Fibroblast of skin of back (primary cell): ENCODE results near the gene LAMA3.
A peak's percentile ranks its signal among the peaks of the same experiment; 100 is the strongest.

Experiments
- DNase-seq: peaks from one replicate; pipeline ENCODE4 v3.0.0-alpha.2; 2013

Gene LAMA3

GRCh38 chr18:23879966-23880565, 190.8 kb downstream of the LAMA3 start:
- DNase-seq: no peak

DNA sequence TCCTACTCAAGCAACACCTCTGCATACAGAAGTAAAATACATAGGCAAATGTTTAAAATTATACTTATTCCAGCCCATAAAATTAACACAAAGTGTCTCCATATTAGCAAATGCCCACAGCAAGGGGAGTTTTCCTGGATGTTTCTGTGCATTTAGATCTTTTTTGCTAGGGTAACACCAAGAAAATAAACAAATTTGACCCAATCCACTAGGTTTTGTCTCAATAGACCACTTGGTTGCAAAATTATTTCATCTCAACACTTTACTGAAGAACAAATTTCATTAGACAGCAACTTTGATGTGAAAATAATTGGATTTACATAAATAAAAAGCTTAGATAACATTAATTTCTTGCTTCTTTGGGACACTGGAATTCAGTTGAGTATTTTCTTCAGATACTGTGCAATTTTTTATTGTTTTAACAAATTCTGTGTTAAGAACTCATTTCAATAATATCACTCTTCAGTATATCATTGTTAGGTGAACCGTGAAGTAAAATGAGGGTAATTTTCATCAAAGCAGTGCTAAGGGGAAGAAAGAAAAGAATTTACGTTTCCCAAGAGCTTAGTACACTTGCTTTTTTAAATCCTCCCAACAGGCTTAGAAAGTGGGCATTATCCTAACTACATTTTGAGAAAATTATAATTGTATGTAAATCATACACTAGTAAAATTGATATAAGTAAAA, 191.8 kb downstream of the LAMA3 start:
- DNase-seq: no peak

DNA sequence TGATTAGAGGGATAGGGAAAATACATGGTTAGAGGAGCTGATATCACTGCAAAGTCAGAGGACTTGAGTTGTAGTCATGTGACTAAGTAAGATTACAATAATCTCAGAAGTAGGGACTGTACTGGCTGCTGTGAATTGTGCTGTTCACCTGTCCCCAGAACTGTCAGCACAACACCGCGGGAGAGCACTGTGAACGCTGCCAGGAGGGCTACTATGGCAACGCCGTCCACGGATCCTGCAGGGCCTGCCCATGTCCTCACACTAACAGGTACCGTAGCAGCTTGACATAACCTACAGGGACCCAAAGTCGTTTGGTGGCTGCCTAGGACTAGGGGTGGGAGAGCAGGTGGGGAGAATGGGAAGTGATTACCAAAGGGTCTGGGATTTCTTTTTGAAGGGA, 192.5 kb downstream of the LAMA3 start:
- no peak for DNase-seq

GRCh38 chr18:23882616-23883276, 193.5 kb downstream of the LAMA3 start:
- no peak for DNase-seq

- DNase-seq: no peak
These were observed 194.1 kb downstream of the LAMA3 start for GRCh38 chr18:23883277-23883790.

DNA sequence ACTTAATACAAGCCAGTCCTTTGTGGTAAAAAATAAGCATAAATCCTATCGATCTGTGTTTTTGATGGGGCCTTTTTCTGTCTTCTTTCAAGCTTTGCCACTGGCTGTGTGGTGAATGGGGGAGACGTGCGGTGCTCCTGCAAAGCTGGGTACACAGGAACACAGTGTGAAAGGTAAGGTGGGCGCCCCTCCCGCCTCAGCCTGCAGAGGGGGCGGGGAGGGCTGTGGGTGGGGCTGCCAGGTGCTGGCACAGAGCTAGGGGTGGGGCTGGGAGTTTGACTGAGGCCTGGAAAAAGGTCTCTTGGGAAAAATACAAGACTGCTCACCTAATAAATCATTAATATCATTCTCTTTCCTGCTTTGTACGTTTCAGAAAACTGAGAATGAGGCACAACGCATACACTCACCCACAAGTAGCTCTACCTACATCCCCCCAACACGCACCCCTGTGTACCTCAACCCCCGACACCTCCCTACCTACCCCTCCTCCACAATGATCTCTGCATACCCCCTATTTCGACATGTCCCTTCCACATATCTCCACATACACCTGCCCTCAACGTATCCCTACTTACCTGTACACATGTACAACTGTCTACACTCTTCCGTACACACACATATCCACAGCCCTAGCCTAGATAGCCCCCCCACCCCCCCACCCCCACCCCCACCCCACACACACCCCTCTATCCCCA, 195.6 kb downstream of the LAMA3 start:
- no peak for DNase-seq

DNA sequence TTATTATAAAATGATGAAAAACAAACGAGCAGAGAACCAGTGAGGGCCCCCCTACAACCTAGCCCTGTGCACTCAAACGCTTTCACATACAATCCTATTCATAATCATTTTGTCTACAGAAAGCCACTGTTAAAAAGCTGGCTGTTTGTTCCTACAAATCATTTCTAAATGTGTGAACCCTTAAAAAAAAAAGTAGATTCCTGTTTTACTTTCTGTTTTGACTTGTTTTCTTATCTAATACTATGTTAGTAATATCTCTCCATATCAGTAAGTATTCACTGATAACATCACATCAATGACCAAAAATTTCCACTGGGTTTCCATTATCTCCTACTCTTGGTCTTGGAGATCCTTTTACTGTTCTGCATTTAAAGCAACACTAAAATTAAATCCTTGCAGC, 196.5 kb downstream of the LAMA3 start:
- DNase-seq: no peak

DNA sequence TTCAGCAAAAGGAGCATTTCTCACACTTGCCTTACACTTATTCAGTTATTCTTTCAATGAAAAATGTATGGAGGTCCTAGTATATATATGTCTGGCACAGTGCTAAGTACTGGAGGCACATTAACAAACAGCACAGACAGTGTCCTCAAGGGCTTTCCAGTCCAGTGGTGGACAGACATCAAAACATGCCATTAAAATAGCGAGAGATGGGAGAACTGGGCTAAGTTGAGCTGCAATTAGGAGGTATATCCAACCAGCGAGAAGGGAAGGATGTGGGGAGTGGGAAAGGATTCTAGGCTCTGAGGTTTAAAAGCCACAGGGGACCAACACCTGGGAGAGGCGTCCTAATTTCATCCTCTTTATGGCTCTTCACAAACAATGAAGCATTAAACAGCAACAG, 197.8 kb downstream of the LAMA3 start:
- DNase-seq: no peak

DNA sequence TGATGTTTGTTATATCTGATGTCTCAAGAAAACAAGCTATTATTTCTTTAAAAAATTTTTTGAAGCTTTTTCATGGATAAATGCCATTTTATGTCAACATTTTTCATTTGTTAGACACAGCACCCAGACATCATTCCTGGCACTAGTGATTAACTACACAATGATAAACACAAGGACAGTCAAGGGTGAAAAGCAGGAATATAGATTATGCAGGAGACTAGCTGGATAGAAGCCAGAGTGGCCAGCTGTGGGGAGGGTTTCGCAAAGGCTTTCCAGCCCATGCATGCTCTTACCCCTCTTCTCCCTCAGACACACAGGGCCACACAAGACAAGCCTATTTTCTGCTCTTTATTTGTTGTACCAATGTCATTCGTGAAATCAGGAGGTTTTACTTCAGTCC, 198.2 kb downstream of the LAMA3 start:
- no peak for DNase-seq

GRCh38 chr18:23888881-23889280, 199.6 kb downstream of the LAMA3 start:
- DNase-seq: no peak

DNA sequence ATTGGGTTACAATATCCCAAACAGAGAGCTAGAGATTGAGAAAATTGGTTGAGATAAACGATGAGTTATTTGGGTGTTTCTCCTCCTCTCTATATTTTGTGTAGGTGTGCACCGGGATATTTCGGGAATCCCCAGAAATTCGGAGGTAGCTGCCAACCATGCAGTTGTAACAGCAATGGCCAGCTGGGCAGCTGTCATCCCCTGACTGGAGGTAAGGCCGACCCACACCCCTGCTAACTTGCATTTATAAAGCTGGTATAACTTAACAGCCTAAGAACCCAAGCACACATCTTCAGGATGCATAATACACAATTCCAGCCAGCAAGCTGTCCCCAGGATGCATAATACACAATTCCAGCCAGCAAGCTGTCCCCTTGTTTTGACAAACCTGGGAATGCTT, 200.7 kb downstream of the LAMA3 start:
- DNase-seq: no peak

DNA sequence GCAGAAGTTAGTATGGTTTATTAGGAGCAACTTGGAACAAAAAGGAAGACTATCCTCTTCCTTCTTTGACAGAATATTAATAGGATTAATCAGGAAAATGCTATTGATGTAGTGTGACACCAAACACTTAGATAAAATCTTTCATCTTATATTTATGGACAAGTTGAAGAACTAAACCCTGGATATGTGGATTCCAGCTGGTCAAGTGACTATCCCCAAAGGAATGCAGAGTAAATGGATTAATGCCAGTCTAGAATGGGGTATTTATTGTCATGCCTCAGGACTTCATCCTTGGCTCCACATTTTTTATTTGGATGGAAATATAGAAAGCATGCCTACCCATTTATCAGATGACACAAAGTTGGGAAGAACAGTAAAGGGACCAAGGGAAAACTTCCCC, 201.3 kb downstream of the LAMA3 start:
- peak; percentile 82 for DNase-seq

- DNase-seq: no peak
These were observed 204.4 kb downstream of the LAMA3 start for GRCh38 chr18:23893653-23894052.

- DNase-seq: no peak
These were observed 205.5 kb downstream of the LAMA3 start for GRCh38 chr18:23894661-23895175.

DNA sequence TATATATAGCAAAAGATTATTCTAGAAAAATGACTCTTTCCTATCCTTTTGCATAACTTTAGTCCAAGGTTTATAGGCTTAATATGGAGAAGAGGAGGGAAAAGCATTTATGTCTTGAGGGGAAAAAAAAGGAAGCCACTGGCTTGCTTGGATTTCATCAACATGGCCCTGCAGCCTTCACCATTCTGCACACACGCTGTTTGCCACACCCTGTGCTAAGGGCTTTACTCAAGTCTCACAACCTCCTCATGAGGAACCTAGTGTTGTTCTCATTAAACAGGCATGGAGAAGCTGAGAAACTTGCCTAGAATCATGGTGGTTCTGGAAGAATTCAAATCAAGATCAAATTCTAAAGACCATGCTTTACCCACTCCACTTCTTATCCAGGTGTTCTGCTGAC, 208.0 kb downstream of the LAMA3 start:
- no peak for DNase-seq

- no peak for DNase-seq
These were observed 208.5 kb downstream of the LAMA3 start for GRCh38 chr18:23897733-23898132.

GRCh38 chr18:23900994-23901393, 211.7 kb downstream of the LAMA3 start:
- DNase-seq: no peak

DNA sequence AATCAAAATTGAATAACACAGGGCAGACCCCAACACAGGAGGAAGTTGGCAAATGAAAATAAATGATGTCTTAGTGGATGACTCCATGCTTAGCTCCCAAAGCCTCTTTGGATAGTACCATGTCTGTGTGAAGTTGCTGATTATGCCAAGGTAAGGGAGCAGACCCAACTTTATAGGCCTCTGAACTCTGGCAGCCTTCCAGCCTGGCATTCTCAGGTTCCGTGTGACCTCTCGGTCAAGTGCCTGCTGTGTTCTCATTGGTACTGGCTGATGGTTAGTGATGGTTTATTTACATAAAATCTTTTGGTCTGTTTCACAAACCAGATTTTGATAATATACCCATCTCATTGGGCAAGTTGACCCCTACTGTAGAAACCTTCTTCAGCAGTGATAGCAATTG, 213.1 kb downstream of the LAMA3 start:
- DNase-seq: no peak

DNA sequence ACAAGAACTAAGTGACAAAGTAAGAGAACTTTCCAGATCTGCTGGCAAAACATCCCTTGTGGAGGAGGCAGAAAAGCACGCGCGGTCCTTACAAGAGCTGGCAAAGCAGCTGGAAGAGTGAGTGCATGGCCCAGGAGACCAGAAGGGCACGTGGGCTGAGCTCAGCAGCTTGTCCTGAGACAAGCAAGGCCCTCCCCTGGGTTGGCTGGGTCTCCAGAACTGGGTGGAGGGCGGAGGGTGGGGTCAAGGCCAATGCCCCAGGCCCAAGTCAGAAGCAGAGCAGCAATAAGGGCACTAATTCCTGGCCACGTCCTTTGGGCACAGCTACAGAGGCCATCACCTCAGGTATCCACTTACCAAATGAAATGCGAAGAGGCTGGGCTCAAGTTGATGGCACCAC, 214.7 kb downstream of the LAMA3 start:
- no peak for DNase-seq

GRCh38 chr18:23906658-23907057, 217.4 kb downstream of the LAMA3 start:
- no peak for DNase-seq

DNA sequence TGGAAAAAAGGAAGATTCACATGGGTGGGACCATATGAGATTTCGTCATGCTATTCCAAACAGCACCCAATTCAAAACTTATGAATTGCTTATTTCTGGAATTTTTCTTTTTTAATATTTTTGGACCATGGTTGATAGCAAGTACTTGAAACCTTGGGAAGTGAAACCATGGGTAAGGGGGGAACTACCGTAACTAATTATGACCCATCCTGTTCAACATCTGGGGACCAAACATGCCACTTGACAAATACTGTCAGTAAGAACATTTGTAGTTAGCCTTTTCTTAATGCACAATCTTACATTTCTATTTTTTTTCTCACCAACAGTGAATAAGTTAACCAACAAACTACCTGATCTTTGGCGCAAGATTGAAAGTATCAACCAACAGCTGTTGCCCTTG, 219.6 kb downstream of the LAMA3 start:
- DNase-seq: no peak

- DNase-seq: no peak
These were observed 220.8 kb downstream of the LAMA3 start for GRCh38 chr18:23910032-23910431.

DNA sequence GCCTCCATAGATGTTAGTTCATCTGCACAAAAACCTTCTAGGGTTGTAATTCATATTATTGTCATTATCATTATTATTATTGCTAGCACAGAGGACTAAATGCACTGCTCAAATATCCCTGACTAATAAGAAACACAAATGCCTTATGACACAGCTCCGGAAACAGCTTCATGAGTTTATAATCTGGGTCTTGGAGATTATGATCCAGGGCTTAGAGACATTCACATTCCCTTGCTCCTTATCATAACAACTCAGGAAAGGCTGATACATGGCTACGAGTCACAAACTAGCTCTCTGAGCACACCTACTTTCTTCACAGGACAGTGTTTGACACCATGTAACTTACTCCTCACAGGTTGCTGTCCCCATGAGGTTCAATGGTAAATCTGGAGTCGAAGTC, 223.1 kb downstream of the LAMA3 start:
- DNase-seq: peak; percentile 83
